AG09319 (cell line): Measurements from ENCODE around the gene DHFR2.
"Not testable (repeated sequence)": the region's sequence is repeated elsewhere in the genome, so short reads cannot be mapped to it uniquely, and the experiment has no call there.

Source experiments
- DNase-seq: peaks from one replicate; pipeline ENCODE4 v3.0.0-alpha.2; 2010; ENCODE audit warnings: low read depth; ENCODE audit errors: extremely low read depth
- TF ChIP-seq, protein P1 (sequence below): IDR thresholded peaks from 2 replicates; pipeline ENCODE4 v1.5.1; 2011; ENCODE audit warnings: low read depth, mild to moderate bottlenecking, inconsistent platforms, low read length, moderate library complexity

DHFR2 gene

DNA sequence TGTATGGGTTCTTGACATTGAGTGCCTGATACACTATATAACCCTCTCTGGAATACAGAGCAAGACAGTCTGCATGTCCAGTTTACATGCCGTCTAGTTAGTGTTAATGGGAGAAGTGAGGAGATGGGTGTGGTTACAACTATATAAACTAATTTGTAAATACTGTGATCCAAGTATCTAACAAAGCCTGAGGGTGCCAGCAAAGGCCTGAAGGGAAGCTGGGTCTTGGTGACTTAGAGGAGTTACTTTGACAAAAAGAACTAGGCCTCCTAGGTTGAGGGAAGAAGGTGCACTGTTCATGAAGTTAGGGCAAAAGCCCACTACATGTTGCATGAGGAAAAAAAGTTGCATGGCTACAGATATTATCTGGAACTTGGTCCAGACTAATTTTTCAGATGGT, 2.4 kb upstream of the DHFR2 start:
- DNase-seq: no peak
- TF ChIP-seq, protein P1, sequence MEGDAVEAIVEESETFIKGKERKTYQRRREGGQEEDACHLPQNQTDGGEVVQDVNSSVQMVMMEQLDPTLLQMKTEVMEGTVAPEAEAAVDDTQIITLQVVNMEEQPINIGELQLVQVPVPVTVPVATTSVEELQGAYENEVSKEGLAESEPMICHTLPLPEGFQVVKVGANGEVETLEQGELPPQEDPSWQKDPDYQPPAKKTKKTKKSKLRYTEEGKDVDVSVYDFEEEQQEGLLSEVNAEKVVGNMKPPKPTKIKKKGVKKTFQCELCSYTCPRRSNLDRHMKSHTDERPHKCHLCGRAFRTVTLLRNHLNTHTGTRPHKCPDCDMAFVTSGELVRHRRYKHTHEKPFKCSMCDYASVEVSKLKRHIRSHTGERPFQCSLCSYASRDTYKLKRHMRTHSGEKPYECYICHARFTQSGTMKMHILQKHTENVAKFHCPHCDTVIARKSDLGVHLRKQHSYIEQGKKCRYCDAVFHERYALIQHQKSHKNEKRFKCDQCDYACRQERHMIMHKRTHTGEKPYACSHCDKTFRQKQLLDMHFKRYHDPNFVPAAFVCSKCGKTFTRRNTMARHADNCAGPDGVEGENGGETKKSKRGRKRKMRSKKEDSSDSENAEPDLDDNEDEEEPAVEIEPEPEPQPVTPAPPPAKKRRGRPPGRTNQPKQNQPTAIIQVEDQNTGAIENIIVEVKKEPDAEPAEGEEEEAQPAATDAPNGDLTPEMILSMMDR: no peak

DNA sequence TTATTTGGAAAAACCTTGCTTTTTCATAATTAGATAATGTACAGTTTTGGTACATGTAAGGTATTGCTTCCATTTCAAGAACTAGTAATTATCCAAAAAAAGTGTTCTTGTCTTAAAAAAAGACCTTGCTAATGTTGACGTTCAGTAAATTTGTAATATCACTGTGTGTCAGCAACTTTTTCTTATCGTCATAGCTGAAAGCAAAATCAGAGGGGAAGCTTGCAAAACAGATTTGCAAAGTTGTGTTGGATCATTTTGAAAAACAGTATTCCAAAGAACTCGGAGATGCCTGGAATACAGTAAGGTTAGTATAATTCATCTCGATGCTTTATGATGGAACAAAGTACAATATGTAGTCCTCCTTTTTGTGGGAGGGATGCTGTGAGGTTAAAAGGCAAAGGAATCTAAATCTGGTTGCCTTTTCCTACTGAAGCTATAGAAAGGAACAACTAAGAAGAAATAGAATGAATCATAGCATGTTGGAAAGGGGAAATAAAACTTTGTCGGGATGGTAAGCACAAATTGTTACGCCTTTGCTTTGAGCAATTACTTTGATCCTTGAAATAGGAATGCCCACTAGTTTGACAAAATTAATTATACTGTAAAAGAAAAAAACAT, 1.6 kb upstream of the DHFR2 start:
- TF ChIP-seq, protein P1: no peak
- DNase-seq: no peak

DNA sequence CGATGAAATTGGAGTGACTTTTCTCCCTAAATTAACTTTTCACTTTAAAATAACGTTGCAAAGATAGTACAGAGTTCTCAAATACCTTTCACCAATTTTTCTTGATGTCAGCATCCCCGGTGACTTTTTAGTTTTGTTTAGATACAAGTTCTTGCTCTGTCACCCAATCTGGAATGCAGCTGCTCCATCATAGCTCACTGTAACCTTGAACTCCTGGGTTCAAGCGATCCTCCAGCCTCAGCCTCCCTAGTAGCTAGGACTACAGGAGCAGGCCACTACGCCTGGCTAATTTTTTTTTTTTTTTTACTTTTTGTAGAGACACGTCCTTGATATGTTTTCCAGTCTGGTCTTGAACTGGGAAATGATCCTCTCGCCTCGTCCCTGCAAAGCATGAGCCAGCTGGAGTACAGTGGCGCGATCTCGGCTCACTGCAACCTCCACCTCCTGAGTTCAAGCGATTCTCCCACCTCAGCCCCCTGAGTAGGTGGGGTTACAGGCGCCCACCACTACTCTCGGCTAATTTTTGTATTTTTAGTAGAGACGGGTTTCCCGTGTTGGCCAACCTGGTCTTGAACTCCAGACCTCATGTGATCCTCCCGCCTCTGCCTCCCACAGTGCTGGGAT, 892 bp upstream of the DHFR2 start:
- no peak for DNase-seq
- TF ChIP-seq, protein P1: no peak

DNA sequence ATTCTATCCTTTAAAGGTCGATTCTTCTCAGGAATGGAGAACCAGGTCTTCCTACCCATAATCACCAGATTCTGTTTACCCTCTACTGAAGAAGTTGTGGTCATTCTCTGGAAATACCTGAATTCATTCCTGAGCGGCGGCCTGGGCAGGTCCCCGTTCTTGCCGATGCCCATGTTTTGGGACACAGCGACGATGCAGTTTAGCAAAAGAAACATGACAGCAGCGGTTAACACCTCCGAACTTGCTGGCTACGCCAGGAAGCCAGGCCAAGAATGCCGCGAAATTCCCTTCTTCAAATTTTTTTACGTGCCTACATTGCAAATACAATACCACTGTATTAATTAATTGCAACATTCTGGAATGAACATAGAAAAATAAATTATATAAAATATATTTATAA, 1.4 kb downstream of the DHFR2 start:
- DNase-seq: no peak
- TF ChIP-seq, protein P1: no peak

DNA sequence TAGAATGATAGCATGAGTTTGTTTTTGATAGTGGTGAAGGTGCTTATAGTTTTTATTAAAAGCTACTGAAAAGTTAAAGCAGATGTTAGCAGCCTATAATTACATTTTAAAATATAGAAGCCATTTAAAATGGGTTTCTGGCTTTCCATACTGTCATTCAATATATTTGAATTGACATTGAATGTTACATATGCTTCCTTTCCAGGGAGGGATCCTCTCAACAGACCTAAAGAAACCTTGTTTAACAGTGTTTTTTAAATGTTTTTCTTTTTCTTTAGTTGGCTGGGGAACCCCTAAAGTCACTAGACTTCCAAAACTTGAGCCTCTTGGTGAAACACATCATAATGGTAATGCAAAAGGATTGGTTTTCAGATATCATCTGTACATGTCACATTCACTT, 12.2 kb downstream of the DHFR2 start:
- DNase-seq: no peak
- TF ChIP-seq, protein P1: no peak

DNA sequence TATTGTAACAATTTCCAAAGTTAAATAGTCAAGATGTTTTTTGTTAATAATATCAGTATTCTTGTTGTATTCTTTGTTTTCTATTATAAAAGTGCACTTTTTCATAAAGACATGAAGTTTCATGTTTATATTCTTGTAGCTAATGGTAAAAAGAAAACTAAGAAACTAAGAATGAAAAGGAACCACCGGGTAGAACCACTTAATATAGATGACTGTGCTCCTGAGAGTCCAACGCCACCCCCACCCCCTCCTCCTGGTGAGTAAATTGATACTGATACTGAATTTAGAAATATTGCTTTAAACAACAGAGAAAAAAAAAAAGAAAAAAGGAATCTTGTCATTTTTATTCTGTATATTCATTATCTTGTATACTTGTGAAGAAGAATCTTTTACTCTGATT, 13.4 kb downstream of the DHFR2 start:
- TF ChIP-seq, protein P1: no peak
- no peak for DNase-seq

DNA sequence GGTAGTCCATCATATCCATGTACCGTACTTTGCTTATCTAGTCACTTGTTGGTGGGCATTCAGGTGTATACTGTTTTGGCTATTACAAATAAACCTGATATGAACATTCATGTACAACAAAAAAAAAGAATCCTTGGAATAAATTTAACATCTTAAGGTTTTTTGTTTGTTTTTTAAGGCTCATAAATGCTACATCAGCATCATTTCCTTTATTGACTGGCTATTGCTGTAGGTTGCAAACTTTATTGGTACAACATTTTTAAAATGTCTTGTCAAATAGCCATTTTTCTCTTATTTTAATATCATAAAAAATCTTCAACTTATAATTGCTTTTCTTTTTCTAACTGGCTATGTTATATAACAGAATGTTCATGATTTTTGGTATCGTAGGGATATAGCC, 16.2 kb downstream of the DHFR2 start:
- TF ChIP-seq, protein P1: no peak

DNA sequence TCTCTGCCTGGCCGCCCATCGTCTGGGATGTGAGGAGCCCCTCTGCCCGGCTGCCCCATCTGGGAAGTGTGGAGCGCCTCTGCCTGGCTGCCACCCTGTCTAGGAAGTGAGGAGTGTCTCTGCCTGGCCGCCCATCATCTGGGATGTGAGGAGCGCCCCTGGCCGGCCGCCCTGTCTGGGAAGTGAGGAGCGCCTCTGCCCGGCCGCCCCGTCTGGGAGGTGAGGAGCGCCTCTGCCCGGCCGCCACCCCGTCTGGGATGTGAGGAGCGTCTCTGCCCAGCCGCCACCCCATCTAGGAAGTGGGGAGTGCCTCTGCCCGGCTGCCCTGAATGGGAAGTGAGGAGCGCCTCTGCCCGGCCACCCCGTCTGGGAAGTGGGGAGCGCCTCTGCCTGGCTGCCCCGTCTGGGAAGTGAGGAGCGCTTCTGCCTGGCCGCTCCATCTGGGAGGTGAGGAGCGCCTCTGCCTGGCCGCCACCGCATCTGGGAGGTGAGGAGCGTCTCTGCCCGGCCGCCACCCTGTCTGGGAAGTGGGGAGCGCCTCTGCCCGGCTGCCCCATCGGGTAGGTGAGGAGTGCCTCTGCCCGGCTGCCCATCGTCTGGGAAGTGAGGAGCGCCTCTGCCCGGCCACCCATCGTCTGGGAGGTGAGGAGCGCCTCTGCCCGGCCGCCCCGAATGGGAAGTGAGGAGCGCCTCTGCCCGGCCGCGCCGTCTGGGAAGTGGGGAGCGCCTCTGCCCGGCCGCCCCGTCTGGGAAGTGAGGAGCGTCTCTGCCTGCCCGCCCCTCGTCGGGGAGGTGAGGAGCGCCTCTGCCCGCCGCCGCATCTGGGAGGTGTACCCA, 18.4 kb downstream of the DHFR2 start:
- DNase-seq: not testable (repeated sequence)

More for the DNA sequence above, 16.2 kb downstream of the DHFR2 start:
- no peak for DNase-seq
